A172 (cell line): ENCODE data around the gene PSMD2. TPM values are rescaled to one million over a fixed set of nuclear protein-coding genes. Genes with fewer than 3 reads are reported as not detected.

Source experiments
- DNase-seq: peaks from one replicate; pipeline ENCODE4 v3.0.0-alpha.2; 2015; ENCODE audit warnings: low spot score
- total RNA-seq: library from RNA; depleted of rRNA; stranded (reverse); fragments of >200 nt; shearing (Covaris generic); gene quantifications from 2 replicates; pipeline ENCODE4 v1.2.3, GENCODE V29; 2014

PSMD2 gene
- total RNA-seq, 1 experiment from 2014 or later, result 633 TPM

DNA sequence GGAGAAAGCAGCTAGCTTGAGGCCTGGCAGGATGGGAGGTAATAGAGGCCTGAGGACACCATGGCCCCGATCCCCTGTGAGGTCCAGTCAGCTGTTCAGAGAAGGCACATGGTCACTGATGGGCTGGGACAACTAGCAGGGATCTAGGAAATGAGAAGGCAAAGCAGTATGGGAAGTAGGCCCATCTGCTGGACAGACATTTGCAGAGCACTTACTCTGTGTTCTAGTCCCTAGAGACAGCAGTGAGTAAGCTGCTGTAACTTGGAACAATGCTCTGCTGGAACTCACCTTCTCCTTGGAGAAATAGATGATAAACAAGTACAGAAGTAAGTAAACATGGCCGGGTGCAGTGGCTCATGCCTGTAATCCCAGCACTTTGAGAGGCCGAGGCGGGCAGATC lies 16.1 kb upstream of the PSMD2 start:
- peak; percentile 11 for DNase-seq

DNA sequence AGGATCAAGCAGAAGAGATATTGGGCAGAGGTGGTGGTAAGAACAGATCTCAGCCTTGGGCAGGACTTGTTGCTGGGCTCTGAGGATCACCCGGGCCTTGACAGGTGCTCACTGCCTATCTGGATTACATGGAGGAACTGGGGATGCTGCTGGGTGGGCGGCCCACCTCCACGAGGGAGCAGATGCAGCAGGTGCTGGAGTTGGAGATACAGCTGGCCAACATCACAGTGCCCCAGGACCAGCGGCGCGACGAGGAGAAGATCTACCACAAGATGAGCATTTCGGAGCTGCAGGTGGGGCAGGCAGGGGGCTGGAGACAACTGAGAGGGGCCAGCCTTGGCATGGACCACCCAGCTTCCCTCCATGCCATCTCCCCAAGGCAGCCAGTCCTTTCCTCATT lies 15.4 kb upstream of the PSMD2 start:
- DNase-seq, result no peak

DNA sequence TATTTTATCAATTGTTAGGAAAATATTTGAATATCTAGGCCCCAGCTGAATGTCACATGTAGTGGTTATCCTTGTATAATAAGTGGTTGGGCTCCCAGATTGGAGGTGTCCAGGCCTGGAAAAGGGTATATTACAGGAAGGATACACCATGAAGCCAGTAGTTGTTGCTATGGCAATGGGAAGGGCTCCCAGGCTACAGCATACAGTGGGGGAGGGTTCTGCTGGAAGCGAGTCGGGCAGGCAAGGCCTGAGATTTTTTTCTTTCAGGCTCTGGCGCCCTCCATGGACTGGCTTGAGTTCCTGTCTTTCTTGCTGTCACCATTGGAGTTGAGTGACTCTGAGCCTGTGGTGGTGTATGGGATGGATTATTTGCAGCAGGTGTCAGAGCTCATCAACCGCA lies 14.3 kb upstream of the PSMD2 start:
- peak; percentile 83 for DNase-seq

DNA sequence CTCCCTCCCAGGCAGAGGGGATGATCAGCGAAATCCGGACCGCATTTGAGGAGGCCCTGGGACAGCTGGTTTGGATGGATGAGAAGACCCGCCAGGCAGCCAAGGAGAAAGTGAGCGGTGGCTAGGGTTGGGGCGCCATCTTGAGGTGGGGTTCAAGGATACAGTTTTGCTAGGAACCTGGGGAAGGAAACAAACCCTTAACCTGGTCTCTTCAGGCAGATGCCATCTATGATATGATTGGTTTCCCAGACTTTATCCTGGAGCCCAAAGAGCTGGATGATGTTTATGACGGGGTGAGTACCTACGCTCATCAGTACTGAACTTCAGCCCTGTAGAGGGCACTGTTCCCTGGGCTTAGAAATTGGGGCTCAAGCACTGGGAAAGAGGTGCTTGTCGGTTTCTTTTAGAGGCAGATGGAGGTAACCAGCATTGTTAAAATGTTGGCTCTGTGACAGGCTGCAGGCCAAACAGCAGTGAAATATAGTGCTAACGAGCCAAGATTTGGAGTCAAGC lies 9.6 kb upstream of the PSMD2 start:
- peak; percentile 58 for DNase-seq

DNA sequence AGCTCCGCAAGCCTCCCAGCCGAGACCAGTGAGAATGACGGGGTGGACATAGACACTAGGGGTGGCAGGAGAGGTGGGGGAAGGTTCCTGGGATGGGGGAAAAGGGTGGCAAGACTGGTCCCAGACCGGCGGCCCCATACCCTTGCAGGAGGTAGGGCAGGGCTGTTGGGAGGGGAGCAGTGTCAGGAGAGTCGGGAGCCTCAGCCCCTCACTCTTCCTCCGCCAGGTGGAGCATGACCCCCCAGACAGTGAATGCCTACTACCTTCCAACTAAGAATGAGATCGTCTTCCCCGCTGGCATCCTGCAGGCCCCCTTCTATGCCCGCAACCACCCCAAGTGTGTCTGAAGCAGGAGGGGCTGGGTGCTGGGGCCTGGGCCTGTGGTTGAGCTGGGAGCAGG lies 8.7 kb upstream of the PSMD2 start:
- no peak for DNase-seq

DNA sequence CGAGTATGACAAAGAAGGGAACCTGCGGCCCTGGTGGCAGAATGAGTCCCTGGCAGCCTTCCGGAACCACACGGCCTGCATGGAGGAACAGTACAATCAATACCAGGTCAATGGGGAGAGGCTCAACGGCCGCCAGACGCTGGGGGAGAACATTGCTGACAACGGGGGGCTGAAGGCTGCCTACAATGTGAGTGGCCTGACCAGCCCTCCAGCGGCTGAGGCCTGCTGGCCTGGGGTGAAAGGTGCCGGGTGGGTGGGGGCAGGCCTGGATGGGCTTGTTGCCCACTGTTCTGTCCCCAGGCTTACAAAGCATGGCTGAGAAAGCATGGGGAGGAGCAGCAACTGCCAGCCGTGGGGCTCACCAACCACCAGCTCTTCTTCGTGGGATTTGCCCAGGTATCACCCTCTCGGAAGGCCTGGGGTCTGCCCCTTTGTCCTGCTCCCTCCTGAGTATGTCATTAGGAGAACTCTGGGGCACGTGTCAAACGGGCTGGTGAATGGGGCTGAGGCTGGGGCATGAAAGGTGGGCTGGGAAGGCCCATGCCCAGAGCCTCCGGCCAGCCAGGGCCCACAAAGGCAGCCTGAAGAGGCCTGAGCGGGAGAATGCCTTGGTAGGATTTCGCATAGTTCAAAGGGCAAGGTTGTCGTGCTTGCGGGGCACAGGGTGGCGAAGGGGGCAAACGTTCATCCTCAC lies 7.8 kb upstream of the PSMD2 start:
- DNase-seq, result no peak

DNA sequence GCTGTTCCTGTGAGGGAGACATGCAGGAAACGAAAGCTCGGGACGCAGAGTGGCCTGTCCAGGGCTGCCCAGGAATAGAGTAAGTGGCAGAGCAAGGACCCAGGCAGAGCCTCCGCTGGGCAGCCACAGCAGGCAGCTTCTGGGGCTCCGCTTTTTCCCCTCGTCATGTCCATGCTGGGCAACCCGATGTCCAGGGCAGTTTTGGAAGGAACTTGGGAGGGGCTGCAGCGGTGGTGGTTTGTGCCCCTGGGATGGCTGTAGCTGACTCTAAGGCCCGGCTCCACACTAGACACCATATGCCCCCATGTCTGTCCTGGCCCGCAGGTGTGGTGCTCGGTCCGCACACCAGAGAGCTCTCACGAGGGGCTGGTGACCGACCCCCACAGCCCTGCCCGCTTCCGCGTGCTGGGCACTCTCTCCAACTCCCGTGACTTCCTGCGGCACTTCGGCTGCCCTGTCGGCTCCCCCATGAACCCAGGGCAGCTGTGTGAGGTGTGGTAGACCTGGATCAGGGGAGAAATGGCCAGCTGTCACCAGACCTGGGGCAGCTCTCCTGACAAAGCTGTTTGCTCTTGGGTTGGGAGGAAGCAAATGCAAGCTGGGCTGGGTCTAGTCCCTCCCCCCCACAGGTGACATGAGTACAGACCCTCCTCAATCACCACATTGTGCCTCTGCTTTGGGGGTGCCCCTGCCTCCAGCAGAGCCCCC lies 7.1 kb upstream of the PSMD2 start:
- no peak for DNase-seq

DNA sequence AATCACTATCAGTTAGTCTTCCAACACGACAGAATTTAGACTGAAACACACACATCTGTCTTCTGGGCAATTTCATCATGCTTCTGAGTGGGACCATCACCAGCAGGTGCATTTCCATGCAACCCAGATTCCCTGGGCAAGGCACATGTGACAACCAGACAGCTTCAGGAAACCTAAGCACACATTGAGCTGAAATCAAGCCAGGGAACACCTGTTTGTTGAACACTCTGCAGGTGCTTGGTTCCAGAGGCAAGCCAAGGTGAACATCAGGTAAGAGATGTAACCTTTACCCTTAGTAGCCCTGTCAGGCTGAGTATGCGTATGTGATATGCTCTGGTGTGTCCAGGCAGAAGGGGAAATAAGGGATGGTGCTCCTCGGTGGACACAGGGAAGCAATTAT lies 3.3 kb upstream of the PSMD2 start:
- no peak for DNase-seq

DNA sequence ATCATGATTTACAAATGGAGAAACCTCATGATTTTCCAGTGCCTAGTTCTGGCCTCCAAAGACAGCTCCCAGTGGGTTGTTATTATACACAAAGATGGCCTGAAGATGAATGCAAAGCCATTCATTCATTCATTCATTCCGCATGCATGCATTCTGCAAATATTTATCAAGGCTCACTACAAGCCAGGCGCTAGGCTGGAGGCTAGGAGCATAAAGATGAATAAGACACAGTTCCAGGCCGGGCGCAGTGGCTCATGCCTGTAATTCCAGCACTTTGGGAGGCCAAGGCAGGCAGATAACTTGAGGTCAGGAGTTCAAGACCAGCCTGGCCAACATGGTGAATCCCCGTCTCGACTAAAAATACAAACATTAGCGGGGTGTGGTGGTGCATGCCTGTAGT lies 2.4 kb upstream of the PSMD2 start:
- DNase-seq, result no peak

DNA sequence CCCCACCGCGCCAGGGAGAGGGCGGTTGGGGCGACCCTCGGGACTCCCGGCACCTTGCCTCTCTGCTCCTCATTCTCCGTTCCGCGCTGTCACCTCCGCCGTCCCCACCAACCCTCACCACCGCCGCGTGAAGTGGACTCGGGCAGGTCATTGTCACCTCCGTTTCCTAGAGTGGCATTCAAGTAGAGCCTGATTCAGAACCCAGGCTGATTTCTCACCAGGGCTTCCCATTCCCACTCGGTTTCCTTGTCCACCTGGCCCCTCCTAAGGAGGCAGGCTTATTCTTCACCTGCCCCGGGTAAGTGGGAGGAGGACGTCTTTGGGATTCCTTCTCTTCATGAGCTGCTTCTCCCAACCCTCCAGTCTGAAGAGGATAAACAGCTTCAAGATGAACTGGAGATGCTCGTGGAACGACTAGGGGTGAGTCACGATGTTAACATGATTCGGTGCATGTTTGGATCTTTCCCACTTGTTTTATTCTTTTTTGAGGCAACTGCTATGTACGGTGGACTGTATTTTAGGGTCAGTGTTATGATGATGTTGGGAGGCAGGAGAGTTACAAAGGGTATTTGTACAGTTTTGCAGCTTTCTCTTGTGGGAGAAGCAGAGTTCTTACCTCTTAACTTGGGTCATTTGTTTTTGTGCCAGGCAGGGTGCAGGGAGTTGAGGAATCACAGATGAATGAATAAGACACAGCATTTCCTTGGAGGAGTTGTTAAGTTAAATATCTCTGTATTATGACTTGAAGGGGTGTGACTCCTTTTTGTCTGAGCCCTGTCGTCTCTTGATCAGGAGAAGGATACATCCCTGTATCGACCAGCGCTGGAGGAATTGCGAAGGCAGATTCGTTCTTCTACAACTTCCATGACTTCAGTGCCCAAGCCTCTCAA lies 692 bp downstream of the PSMD2 start:
- DNase-seq, result no peak

DNA sequence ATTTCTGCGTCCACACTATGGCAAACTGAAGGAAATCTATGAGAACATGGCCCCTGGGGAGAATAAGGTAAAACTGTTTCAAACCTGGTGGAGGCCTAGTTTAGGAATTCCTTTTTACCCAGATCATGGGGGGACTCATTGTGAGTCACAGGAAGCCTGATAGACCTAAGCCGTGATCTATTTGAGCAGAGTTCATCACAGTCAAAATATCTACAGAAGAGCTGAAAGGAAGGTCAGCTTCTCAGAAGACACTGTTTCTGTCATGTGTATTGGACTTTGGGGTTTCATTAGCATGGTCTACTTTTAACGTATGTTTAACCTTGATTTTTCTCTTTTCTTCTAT lies 1.3 kb downstream of the PSMD2 start:
- peak; percentile 67 for DNase-seq

DNA sequence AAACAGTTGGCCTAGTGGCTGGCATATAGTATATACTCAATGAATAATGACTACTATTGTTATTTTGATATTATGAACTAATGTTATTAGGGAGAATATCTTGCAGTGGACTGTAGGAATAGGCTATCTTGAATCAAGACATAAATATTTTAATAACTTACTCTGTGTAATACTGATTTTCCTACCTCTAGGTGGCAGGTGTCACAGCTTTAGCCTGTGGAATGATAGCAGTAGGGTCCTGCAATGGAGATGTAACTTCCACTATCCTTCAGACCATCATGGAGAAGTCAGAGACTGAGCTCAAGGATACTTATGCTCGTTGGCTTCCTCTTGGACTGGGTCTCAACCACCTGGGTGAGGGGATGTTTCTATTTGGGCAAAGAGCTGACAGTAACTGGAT lies 6.5 kb downstream of the PSMD2 start:
- DNase-seq, result no peak

DNA sequence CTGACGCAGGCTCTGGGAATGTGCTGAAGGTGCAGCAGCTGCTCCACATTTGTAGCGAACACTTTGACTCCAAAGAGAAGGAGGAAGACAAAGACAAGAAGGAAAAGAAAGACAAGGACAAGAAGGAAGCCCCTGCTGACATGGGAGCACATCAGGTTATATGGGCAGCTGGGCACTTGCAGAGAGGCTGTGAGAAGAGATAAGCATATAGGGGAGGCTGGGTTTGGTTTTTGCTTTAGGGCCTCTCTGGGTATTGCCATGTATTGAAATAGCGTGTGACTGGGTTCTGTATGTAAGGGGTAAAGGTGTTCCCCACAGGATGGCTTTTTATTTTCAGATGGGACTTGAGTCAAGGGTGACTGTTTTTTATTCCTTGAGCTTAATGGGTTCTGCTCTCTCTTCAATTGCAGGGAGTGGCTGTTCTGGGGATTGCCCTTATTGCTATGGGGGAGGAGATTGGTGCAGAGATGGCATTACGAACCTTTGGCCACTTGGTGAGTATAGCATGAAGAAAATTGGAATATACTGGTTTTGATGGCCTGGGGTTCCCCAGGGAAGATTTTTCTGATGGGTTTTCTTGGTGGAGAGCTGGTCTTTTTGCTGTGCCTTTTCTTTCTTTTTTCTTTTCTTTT lies 7.4 kb downstream of the PSMD2 start:
- DNase-seq, result no peak

DNA sequence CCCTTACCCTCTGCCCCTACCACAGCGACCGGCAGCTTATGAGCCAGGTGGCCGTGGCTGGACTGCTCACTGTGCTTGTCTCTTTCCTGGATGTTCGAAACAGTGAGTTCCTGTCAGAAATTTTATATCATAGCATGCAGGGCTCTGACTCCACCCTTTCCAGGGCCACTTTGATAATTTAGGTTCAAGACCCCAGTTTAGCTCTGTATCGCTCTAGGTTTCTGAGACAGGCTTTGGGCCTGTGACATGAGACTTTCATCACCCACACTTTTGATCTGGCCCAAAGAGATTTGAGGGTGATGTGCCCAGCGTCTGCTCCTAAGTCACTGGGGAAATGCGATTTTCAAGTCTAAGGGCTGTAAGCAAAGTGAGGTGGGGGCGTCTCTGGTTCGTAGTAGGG lies 8.9 kb downstream of the PSMD2 start:
- DNase-seq, result no peak

DNA sequence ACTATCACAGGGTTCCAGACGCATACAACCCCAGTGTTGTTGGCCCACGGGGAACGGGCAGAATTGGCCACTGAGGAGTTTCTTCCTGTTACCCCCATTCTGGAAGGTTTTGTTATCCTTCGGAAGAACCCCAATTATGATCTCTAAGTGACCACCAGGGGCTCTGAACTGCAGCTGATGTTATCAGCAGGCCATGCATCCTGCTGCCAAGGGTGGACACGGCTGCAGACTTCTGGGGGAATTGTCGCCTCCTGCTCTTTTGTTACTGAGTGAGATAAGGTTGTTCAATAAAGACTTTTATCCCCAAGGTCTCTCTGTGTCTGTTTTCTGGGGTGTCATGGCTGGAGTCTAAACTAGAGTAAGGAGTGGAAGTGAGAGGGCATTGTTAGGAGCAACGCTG lies 9.7 kb downstream of the PSMD2 start:
- DNase-seq, result no peak

DNA sequence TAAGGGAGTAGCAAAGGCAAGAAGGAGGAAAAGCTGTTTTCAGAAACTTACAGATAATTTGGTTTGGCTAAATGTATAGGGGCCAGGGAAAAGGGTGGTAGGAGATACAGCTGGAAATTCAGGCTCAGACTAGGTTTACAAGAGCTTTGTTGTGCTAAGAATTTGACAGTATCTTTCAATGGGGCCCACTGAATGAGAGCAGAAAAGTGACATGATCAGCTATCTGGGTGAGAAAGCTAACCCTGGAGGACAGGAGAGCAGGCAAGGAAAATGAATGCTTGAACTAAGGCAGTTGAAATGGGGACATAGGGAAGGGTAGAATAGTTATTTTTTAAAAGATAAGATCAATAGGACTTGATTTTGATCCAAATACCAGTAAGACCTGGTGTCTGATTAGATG lies 12.6 kb downstream of the PSMD2 start:
- no peak for DNase-seq

DNA sequence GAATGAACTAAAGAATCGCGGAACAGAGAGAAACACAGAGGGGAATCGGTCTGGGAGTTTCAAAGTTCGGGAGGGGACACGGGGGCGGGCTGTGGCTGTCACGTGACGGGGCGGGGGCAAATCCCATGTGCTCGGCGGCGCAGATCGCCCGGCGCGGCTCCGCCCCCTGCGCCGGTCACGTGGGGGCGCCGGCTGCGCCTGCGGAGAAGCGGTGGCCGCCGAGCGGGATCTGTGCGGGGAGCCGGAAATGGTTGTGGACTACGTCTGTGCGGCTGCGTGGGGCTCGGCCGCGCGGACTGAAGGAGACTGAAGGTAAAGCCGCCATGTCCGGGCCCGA lies 15.3 kb downstream of the PSMD2 start, which contains the start of gene EIF4G1:
TSS of gene EIF4G1 (plus strand) at position 244 of the 337 bp plus-strand sequence. CDS start 1,191 bp downstream, outside the sequence.
- DNase-seq, result peak; percentile 80

DNA sequence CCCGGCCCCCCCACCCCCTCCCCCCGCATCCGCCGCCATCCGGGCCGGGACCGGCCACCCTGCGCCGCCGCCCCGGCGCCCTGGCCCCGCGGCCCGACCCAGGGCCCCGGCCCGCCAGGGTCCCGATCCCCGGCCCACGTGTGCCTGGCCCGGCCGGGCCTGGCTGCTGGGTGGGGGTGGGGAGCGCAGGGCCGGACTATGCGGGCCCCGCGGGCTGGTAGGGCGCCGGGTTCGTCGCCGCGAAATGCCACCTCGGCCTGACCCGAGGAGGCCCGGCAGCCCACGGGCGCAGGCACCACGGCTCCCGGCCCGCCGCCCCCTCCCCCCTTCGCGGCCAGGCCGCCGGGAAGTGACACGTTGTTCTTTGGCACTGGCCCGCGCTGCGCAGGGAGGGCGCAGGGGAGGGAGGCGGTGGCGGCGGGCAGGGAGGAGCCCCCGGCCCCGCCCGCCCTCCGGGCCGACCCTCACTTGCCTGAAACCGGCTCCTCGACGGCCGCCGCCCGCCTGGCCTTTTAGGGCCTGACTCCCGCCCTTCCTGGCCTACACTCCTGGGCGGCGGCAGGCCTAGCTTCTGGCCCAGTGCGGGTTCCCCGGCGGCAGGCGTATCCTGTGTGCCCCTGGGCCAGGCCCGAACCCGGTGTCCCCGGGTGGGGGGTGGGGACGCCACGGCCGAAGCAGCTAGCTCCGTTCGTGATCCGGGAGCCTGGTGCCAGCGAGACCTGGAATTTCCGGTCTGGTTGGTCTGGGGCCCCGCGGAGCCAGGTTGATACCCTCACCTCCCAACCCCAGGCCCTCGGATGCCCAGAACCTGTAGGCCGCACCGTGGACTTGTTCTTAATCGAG lies 15.9 kb downstream of the PSMD2 start:
- no peak for DNase-seq

DNA sequence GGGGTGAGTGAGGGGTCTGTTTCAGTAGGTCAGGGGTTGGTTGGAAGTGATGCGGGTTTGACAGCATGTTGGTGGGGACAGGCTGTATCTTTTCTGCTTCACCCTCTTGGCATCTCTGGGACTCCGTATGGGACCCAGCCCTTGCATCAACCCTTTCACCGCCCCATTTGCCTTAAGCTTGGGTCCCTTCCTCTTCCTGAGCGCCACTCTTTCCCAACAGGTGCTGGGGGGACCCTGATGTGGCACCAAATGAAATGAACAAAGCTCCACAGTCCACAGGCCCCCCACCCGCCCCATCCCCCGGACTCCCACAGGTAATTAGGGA lies 16.5 kb downstream of the PSMD2 start:
- DNase-seq, result no peak

DNA sequence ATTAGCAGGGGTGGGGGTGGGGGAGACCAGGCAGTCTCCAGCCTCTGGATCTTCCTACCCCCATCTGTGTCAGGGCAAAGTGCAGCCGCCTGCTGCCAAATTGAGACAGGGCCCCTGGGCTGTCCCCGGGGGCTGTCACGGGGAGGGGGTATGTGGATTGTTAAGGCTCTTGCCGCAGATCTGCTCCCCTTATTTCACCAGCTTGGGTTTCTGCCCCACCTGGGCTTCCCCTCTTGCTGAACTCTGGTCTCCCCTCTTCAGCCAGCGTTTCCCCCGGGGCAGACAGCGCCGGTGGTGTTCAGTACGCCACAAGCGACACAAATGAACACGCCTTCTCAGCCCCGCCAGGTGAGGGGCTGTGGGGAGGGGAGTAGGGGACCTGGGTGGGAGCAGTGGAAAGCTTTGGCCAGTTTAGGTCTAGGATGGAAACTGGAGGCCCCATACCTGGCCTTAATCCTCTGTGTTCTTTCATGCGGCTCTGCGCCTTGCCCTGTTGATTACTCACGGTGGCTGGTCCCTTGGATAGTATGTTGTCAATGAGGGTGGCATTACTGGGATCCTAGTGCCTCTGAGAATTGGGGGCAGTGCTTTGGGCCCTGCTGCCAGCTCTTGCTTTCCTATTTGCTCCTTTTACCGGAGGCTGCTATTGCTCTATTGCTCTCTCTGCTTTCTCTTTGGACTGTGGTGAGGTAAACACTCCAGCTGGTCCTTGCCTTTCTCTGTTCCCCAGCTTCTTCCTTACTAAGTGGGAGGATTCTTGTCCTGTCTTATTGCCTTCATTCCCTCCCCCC lies 17.0 kb downstream of the PSMD2 start:
- no peak for DNase-seq

DNA sequence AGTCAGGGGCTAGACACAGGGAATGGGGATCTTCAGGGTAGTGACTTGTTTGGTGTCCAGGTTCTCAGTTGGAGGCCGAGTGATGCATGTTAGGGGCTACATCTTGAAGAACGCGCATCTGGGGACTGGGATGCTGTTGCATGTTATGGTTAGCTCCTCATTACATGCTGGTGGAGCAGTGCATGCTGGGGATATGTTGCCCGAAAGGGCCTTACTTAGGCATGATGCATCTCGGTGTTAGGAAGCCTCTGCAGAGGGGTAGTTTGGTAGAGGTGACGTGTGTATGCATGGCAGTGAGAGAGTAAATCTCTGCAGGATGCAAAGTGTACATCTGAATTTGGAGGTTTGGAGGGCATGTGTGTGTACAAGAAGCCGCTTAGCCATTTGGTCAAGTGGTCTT lies 17.8 kb downstream of the PSMD2 start:
- no peak for DNase-seq
